Measurements from ENCODE around the gene CHAT.

CHAT gene

GRCh38 chr10:49645871-49646870 is 32.3 kb downstream of the CHAT start:
- TF ChIP-seq FOXP2 (optimal IDR thresholded peaks at IDR 0.05; ENCODE audit: borderline replicate concordance, extremely low read depth, extremely low read length, insufficient read depth) (no peak), TAF1 (IDR thresholded peaks at IDR 0.05; ENCODE audit: borderline replicate concordance, insufficient read depth, low read length) (no peak), SIN3A (IDR thresholded peaks at IDR 0.05; ENCODE audit: borderline replicate concordance, insufficient read depth, low read length) (no peak), POLR2AphosphoS5 (IDR thresholded peaks at IDR 0.05; ENCODE audit: low read depth, low read length) (no peak)
- TF ChIP-seq, protein P1, sequence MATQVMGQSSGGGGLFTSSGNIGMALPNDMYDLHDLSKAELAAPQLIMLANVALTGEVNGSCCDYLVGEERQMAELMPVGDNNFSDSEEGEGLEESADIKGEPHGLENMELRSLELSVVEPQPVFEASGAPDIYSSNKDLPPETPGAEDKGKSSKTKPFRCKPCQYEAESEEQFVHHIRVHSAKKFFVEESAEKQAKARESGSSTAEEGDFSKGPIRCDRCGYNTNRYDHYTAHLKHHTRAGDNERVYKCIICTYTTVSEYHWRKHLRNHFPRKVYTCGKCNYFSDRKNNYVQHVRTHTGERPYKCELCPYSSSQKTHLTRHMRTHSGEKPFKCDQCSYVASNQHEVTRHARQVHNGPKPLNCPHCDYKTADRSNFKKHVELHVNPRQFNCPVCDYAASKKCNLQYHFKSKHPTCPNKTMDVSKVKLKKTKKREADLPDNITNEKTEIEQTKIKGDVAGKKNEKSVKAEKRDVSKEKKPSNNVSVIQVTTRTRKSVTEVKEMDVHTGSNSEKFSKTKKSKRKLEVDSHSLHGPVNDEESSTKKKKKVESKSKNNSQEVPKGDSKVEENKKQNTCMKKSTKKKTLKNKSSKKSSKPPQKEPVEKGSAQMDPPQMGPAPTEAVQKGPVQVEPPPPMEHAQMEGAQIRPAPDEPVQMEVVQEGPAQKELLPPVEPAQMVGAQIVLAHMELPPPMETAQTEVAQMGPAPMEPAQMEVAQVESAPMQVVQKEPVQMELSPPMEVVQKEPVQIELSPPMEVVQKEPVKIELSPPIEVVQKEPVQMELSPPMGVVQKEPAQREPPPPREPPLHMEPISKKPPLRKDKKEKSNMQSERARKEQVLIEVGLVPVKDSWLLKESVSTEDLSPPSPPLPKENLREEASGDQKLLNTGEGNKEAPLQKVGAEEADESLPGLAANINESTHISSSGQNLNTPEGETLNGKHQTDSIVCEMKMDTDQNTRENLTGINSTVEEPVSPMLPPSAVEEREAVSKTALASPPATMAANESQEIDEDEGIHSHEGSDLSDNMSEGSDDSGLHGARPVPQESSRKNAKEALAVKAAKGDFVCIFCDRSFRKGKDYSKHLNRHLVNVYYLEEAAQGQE (IDR thresholded peaks at IDR 0.05; ENCODE audit: insufficient read depth in 1 of 2, low read depth in 2 of 2, low read length in 2 of 2), result no peak

DNA sequence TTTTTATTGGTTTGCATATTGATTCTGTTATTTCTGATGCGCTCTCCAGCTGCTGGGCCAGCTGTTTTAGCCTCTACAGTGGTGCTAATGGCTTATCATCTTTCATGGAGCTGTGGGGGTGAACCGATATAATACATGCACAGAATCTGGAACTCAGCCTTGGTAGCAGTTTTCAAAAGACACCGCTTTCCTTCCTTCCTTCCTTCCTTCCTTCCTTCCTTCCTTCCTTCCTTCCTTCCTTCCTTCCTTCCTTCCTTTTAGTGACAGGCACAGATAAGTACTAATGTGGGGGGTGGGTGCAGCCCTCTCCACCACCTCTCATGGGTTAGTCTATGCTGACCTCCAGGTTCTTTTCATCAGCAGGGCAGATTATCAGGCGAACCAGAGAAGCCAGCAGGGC is 33.7 kb downstream of the CHAT start:
- TF ChIP-seq FOXP2 (optimal IDR thresholded peaks at IDR 0.05; ENCODE audit: borderline replicate concordance, extremely low read depth, extremely low read length, insufficient read depth), result no peak

- no peak for TF ChIP-seq TAF1 (IDR thresholded peaks at IDR 0.05; ENCODE audit: borderline replicate concordance, insufficient read depth, low read length)
- no peak for TF ChIP-seq FOXP2 (optimal IDR thresholded peaks at IDR 0.05; ENCODE audit: borderline replicate concordance, extremely low read depth, extremely low read length, insufficient read depth)
- no peak for TF ChIP-seq POLR2AphosphoS5 (IDR thresholded peaks at IDR 0.05; ENCODE audit: low read depth, low read length)
- no peak for TF ChIP-seq SIN3A (IDR thresholded peaks at IDR 0.05; ENCODE audit: borderline replicate concordance, insufficient read depth, low read length)
- TF ChIP-seq, protein P1 (IDR thresholded peaks at IDR 0.05; ENCODE audit: insufficient read depth in 1 of 2, low read depth in 2 of 2, low read length in 2 of 2), result no peak
These were observed 34.4 kb downstream of the CHAT start for GRCh38 chr10:49647985-49648795.

DNA sequence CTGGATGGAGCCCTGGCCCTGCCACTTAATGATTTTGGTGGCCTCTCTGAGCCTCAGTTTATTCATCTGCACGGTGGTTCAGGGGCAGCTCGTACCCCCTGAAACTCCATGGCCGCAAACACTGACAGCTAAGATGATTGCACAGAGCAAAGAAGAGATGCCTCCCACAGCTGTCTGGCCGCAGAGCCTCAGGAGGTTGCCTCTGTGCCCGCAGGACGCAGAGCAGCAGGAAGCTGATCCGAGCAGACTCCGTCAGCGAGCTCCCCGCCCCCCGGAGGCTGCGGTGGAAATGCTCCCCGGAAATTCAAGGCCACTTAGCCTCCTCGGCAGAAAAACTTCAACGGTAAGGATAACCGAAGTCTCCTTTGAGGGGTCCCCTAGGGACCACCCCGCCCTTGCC is 35.5 kb downstream of the CHAT start:
- TF ChIP-seq, protein P1 (IDR thresholded peaks at IDR 0.05; ENCODE audit: insufficient read depth in 1 of 2, low read depth in 2 of 2, low read length in 2 of 2), result no peak
- TF ChIP-seq FOXP2 (optimal IDR thresholded peaks at IDR 0.05; ENCODE audit: borderline replicate concordance, extremely low read depth, extremely low read length, insufficient read depth) (no peak), POLR2AphosphoS5 (IDR thresholded peaks at IDR 0.05; ENCODE audit: low read depth, low read length) (no peak), SIN3A (IDR thresholded peaks at IDR 0.05; ENCODE audit: borderline replicate concordance, insufficient read depth, low read length) (no peak), TAF1 (IDR thresholded peaks at IDR 0.05; ENCODE audit: borderline replicate concordance, insufficient read depth, low read length) (no peak)

DNA sequence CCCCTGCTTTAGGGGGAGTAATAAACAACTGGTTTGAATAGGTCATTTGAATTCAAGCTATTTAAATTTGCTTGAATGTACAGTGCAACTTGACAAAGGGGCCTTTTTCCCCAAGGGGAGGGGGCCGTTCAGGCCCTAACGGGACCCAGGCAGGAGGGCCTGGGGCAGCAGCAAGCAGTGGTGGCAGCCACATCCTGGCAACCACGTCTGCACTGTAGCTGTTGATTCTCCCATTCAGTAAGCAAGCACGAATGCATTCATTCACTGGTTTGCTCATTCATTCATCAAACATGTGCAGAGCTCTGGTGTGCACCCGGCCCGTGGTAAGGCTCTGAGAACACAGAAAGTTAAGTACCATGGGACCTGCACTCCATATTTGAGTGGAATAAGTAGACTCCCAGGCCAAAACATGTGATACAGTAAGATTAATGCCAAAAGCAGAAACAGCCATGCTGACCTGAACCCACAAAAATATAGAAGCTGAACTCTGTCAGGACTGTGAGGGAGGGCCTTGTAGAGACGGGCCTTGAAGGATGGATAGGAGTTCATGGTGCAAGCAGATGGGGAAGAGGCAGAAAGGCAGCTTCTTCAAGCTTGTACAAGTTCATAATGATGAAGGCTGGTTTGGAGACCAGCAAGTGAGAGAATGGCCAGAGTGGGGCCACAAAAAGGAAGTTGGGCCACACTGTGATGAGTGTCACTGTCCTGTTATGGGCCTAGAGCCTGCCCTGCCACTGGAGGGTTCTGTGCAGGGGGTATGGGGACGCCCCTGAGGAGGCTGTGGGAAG is 36.3 kb downstream of the CHAT start:
- TF ChIP-seq, protein P1 (IDR thresholded peaks at IDR 0.05; ENCODE audit: insufficient read depth in 1 of 2, low read depth in 2 of 2, low read length in 2 of 2), result no peak
- TF ChIP-seq FOXP2 (optimal IDR thresholded peaks at IDR 0.05; ENCODE audit: borderline replicate concordance, extremely low read depth, extremely low read length, insufficient read depth) (no peak), SIN3A (IDR thresholded peaks at IDR 0.05; ENCODE audit: borderline replicate concordance, insufficient read depth, low read length) (no peak), POLR2AphosphoS5 (IDR thresholded peaks at IDR 0.05; ENCODE audit: low read depth, low read length) (no peak), TAF1 (IDR thresholded peaks at IDR 0.05; ENCODE audit: borderline replicate concordance, insufficient read depth, low read length) (no peak)

Data from PFSK-1 (cell line).